ENCODE measurements around the gene NRDC.

NRDC gene

DNA sequence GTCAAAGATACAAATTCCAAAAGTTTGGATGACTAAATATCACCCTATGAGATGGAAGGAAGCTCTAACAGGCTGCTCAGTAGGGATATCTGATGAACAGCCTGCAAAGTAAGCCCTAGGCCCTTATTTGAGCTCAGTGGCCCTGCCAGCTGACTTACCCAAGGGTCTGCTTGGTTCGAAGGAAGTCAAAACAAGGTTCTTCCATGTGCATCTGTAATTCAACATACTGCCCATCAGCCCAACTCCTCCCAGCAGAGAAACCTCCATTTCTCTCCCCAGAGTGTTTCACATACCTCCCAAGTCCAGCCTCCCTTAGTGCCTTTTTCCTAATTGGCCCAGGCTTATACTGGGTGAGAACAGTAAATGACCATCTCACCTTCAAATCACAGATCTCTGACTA is 86.6 kb downstream of the NRDC start:
- H3K27me3 ChIP-seq = no peaks in the 10 kb centered on the region
- H3K4me1 ChIP-seq (ENCODE audit: control insufficient read depth in 1 of 2, insufficient read depth in 1 of 2, low read depth in 1 of 2, low read length in 1 of 2) = no peaks in the 10 kb centered on the region
- peak overlapping the region; percentile 0 for H3K27ac ChIP-seq
- no peaks in the 10 kb centered on the region for H3K9me3 ChIP-seq
- H3K4me3 ChIP-seq (ENCODE audit: low read depth in 1 of 2, low read length in 1 of 2) = no peak overlapping the region
- peaks cover 100% of the 10 kb centered on the region for H3K36me3 ChIP-seq
- TF ChIP-seq, protein P1, sequence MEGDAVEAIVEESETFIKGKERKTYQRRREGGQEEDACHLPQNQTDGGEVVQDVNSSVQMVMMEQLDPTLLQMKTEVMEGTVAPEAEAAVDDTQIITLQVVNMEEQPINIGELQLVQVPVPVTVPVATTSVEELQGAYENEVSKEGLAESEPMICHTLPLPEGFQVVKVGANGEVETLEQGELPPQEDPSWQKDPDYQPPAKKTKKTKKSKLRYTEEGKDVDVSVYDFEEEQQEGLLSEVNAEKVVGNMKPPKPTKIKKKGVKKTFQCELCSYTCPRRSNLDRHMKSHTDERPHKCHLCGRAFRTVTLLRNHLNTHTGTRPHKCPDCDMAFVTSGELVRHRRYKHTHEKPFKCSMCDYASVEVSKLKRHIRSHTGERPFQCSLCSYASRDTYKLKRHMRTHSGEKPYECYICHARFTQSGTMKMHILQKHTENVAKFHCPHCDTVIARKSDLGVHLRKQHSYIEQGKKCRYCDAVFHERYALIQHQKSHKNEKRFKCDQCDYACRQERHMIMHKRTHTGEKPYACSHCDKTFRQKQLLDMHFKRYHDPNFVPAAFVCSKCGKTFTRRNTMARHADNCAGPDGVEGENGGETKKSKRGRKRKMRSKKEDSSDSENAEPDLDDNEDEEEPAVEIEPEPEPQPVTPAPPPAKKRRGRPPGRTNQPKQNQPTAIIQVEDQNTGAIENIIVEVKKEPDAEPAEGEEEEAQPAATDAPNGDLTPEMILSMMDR (IDR thresholded peaks at IDR 0.05) = no peak

DNA sequence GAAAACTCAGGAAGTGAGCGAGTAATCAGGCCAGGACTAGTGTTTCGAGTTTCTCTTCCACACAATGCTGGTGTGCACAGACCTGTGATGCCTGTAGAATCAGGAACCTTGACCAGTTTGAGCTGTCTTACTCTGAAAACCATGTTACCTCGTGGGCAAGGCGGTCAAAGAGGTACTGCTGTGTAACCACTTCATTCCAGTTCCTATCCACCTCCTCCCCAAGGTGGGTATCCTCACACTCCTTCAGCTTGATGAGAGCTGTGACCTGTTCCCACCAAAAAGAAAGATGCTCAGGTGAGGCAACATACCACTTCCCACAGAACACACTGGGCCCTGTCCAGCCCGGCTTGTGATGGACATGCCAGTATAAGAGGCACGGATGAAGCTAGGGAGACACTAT is 88.1 kb downstream of the NRDC start:
- H3K27ac ChIP-seq = no peak overlapping the region
- H3K9me3 ChIP-seq = no peaks in the 10 kb centered on the region
- no peaks in the 10 kb centered on the region for H3K27me3 ChIP-seq
- peaks cover 100% of the 10 kb centered on the region for H3K36me3 ChIP-seq
- TF ChIP-seq, protein P1 (IDR thresholded peaks at IDR 0.05) = no peak
- no peak overlapping the region for H3K4me3 ChIP-seq (ENCODE audit: low read depth in 1 of 2, low read length in 1 of 2)
- H3K4me1 ChIP-seq (ENCODE audit: control insufficient read depth in 1 of 2, insufficient read depth in 1 of 2, low read depth in 1 of 2, low read length in 1 of 2) = no peaks in the 10 kb centered on the region

DNA sequence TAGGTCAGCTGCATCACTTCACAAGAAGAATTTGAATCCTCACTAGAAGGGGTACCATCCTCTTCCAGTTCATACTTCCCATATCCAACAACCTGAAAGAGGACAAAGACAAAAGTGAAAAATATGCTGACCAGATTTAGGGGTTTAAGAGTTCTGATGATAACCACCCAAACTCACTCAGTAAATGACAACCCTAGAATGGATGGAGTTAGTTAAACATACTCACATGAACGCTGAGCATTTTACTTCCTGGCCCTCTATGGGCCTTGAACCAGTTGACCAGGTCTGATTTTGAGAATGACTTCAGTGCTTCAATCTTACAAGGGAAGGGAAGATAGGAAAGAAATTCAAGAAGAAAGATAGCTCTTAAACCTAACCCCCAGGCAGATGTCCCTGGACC is 89.2 kb downstream of the NRDC start:
- Histone ChIP-seq H3K4me3 (ENCODE audit: low read depth in 1 of 2, low read length in 1 of 2) (no peak overlapping the region), H3K27ac (peak overlapping the region; percentile 35), H3K4me1 (ENCODE audit: control insufficient read depth in 1 of 2, insufficient read depth in 1 of 2, low read depth in 1 of 2, low read length in 1 of 2) (no peaks in the 10 kb centered on the region), H3K36me3 (peaks cover 100% of the 10 kb centered on the region), H3K9me3 (no peaks in the 10 kb centered on the region), H3K27me3 (no peaks in the 10 kb centered on the region)
- TF ChIP-seq, protein P1 (IDR thresholded peaks at IDR 0.05) = no peak

DNA sequence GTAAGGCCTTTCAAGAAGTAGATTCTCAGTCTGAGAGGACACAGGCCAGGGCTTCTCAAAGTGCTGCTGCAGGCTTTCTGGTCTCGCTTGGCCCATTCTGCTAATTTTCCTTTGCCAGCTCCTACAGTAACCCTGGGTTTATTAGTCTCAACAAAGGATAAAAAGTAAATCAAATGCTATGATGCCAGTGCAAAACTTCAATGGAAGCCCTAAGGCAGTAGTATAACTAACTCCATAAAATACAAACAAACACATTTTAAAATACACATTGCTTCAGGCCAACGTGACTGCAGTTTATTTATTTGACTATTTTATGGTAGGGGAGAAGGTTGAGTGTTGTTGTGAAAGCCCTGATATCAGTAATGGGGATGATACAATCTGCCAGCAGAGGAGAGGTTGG is 89.6 kb downstream of the NRDC start:
- Histone ChIP-seq H3K4me3 (ENCODE audit: low read depth in 1 of 2, low read length in 1 of 2) (no peak overlapping the region), H3K36me3 (peaks cover 100% of the 10 kb centered on the region), H3K27ac (peak overlapping the region; percentile 35), H3K9me3 (no peaks in the 10 kb centered on the region), H3K27me3 (no peaks in the 10 kb centered on the region), H3K4me1 (ENCODE audit: control insufficient read depth in 1 of 2, insufficient read depth in 1 of 2, low read depth in 1 of 2, low read length in 1 of 2) (no peaks in the 10 kb centered on the region)
- TF ChIP-seq, protein P1 (IDR thresholded peaks at IDR 0.05) = no peak

DNA sequence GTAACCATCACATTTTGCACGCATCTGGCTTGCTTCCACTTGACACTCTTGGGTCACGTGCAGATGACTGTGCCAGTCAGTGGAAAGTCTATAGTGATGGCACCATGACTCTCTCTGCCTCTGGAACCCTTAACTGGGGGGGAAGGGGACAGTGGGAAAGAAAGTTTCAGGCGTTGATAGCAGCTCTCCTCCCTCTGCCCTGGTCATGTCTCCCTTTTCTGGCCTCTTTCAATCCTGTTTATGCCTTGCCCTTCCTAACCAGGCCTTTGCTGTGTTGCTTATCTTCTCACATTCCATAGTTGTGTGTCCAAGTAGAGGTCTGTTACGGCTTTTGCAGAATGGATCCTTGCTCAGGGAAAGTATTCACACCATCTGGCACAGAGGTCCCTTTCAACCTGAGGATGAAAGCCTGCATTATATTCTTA is 93.5 kb downstream of the NRDC start:
- no peaks in the 10 kb centered on the region for H3K9me3 ChIP-seq
- TF ChIP-seq, protein P1 (IDR thresholded peaks at IDR 0.05) = no peak
- no peaks in the 10 kb centered on the region for H3K27me3 ChIP-seq
- peaks cover 94% of the 10 kb centered on the region for H3K36me3 ChIP-seq
- no peak overlapping the region for H3K27ac ChIP-seq
- H3K4me3 ChIP-seq (ENCODE audit: low read depth in 1 of 2, low read length in 1 of 2) = no peak overlapping the region
- no peaks in the 10 kb centered on the region for H3K4me1 ChIP-seq (ENCODE audit: control insufficient read depth in 1 of 2, insufficient read depth in 1 of 2, low read depth in 1 of 2, low read length in 1 of 2)

DNA sequence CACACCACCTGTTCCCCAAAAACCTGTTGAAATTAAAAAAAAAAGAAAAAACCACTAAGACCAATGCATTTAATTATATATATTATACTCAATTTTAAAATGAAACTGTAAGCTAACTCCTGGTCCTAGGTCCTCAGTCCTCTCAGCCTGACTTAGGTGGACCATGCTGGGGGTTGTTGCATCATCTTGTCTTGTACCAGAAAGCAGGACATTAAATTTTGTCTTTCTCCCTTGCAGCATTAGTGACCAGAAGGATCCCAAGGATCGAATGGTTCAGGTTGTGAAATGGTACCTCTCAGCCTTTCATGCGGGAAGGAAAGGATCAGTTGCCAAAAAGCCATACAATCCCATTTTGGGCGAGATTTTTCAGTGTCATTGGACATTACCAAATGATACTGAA is 97.6 kb downstream of the NRDC start:
- Histone ChIP-seq H3K36me3 (peaks cover 64% of the 10 kb centered on the region), H3K4me1 (ENCODE audit: control insufficient read depth in 1 of 2, insufficient read depth in 1 of 2, low read depth in 1 of 2, low read length in 1 of 2) (peaks cover 7 to 8% of the 10 kb centered on the region in 2 experiments), H3K9me3 (no peaks in the 10 kb centered on the region), H3K27ac (no peak overlapping the region), H3K27me3 (no peaks in the 10 kb centered on the region), H3K4me3 (ENCODE audit: low read depth in 1 of 2, low read length in 1 of 2) (no peak overlapping the region)
- TF ChIP-seq, protein P1 (IDR thresholded peaks at IDR 0.05) = no peak
